ENCODE data around the gene GP1BB. TPM values are rescaled to one million over a fixed set of nuclear protein-coding genes. Genes with fewer than 3 reads are reported as not detected.
A peak's percentile ranks its signal among the peaks of the same experiment; 100 is the strongest.

Gene GP1BB
- total RNA-seq, 1 donor from 2014 or later, result 2.0 TPM

GRCh38 chr22:19766511-19767426 lies 43.4 kb downstream of the GP1BB start:
- no peak for ATAC-seq

- ATAC-seq, result peak; percentile 3
These were observed 44.3 kb downstream of the GP1BB start for GRCh38 chr22:19767427-19768341.

GRCh38 chr22:19769393-19769715 lies 46.0 kb downstream of the GP1BB start:
- ATAC-seq, result no peak

DNA sequence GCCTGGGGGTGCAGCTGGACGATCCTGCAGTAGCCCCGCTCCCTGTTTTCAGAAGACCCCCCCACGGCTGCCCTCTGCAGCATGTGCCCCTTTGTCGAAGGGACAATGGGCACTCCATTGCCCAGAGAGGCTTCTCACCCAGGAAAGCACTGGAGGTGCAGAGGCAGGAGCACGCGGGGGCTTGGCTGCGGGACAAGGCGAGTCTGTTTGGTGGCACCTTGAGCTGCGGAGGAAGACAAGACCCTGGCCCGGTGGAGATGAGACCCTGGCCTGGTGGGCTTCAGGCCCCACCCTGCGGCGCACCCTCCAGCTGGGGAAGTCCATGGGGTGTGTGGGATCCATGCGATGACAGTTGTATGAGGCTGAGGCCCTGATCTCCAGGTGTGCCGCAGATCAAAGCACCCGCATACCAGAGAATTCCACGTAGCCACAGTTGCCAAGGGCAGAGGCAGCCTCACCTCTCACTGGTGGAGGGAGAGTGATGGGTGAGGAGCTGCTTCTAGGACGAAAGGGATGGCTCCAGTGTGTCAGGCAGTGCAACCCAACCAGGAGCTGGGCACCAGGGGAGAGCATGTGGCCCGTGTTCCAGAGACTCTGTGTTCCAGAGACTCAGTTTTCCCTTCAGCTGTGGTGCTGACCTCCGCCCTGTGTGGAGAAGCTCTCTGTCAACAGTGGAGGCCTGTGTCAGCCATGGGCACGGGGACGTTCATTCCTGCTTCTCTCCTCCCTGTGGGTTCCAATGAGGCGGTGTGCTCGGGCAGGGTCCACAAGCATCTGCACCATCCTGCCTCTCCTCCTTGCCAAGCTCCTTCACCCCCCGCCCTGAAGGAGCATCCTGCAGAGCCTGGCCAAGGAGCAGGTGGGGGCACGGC lies 47.2 kb downstream of the GP1BB start:
- no peak for ATAC-seq

- no peak for ATAC-seq
These were observed 49.0 kb downstream of the GP1BB start for GRCh38 chr22:19772422-19772672.

- no peak for ATAC-seq
These were observed 49.5 kb downstream of the GP1BB start for GRCh38 chr22:19772673-19773469.

GRCh38 chr22:19773470-19774040 lies 50.2 kb downstream of the GP1BB start:
- no peak for ATAC-seq

Other genes with a start within 250 kb of the GP1BB start
- gene UFD1, start 244.3 kb upstream of the GP1BB start, total RNA-seq, result 57.9 TPM
- 10.0 TPM for gene CDC45, start 243.6 kb upstream of the GP1BB start, total RNA-seq
- gene CLDN5, start 199.1 kb upstream of the GP1BB start, total RNA-seq, result 10.4 TPM
- gene SEPTIN5, start 9.0 kb upstream of the GP1BB start, total RNA-seq, result 31.3 TPM
- 1.1 TPM for gene TBX1, start 37.2 kb downstream of the GP1BB start, total RNA-seq
- gene GNB1L, start 131.3 kb downstream of the GP1BB start, total RNA-seq, result 3.9 TPM
- gene RTL10, start 131.3 kb downstream of the GP1BB start, total RNA-seq, result 14.0 TPM
- gene COMT, start 218.2 kb downstream of the GP1BB start, total RNA-seq, result 146 TPM
- gene TXNRD2, start 218.3 kb downstream of the GP1BB start, total RNA-seq, result 11.7 TPM

All from esophagus mucosa (tissue), 1 donor.